ENCODE measurements around the gene PRAMEF9. TPM values are rescaled to one million over a fixed set of nuclear protein-coding genes. Genes with fewer than 3 reads are reported as not detected.

Gene PRAMEF9
- total RNA-seq, 1 experiment from 2014 or later = not detected

DNA sequence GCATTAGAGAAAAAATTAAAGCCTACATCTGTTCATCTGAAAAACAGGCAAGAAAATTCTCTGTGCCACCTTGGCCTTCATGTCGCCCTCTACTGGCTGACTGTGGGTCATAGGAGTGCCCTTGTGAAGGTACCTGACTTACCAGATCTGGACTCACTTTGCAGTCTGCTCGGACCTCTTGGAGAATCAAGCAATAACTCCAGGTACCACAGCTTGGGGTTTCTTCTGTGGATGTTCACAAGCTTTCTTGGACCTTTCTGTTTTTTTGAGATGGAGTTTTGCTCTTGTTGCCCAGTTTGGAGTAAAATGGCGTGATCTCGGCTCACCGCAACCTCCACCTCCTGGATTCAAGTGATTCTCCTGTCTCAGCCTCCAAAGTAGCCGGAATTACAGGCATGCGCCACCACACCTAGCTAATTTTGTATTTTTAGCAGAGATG is 56.7 kb downstream of the PRAMEF9 start:
- Histone ChIP-seq H3K9me2 (replicated peaks; ENCODE audit: low read length) (no peaks in the 10 kb centered on the region), H3K9me3 (ENCODE audit: low read length) (no peaks in the 10 kb centered on the region), H2AFZ (ENCODE audit: low read length) (no peak overlapping the region), H3K4me3 (ENCODE audit: low read length) (no peak overlapping the region), H3K4me1 (ENCODE audit: insufficient read depth, low read length) (no peaks in the 10 kb centered on the region), H3K27me3 (ENCODE audit: low read length) (peaks cover 7% of the 10 kb centered on the region), H3K36me3 (ENCODE audit: low read depth, low read length) (no peaks in the 10 kb centered on the region), H3K27ac (ENCODE audit: low read length) (no peak overlapping the region), H4K20me1 (ENCODE audit: low read length) (no peaks in the 10 kb centered on the region), H3K9ac (ENCODE audit: low read length) (no peak overlapping the region), H3F3A (ENCODE audit: low read length, unreplicated experiment) (no peaks in the 10 kb centered on the region), H3K4me2 (ENCODE audit: low read length) (no peak overlapping the region), H3K79me2 (ENCODE audit: low read length) (no peaks in the 10 kb centered on the region)
- POLR2A ChIA-PET (ENCODE audit: unreplicated experiment) = interaction anchor here (0.6 kb wide), 1 partner anchor 528 kb away, joined by 3 read pairs; no protein-coding TSS in a partner anchor
- ATAC-seq = no peak
- intact Hi-C loops (cut with micrococcal nuclease) = no loop called here
- BruUV-seq (replicated peaks) = no TSS peak
- CTCF ChIA-PET = no interaction called here
- TF ChIP-seq EZH2phosphoT487 (IDR thresholded peaks at IDR 0.05; ENCODE audit: borderline replicate concordance, low read length) (no peak), EZH2 (IDR thresholded peaks at IDR 0.05; ENCODE audit: low read length, unreplicated experiment) (no peak)
- TF ChIP-seq, protein P1, sequence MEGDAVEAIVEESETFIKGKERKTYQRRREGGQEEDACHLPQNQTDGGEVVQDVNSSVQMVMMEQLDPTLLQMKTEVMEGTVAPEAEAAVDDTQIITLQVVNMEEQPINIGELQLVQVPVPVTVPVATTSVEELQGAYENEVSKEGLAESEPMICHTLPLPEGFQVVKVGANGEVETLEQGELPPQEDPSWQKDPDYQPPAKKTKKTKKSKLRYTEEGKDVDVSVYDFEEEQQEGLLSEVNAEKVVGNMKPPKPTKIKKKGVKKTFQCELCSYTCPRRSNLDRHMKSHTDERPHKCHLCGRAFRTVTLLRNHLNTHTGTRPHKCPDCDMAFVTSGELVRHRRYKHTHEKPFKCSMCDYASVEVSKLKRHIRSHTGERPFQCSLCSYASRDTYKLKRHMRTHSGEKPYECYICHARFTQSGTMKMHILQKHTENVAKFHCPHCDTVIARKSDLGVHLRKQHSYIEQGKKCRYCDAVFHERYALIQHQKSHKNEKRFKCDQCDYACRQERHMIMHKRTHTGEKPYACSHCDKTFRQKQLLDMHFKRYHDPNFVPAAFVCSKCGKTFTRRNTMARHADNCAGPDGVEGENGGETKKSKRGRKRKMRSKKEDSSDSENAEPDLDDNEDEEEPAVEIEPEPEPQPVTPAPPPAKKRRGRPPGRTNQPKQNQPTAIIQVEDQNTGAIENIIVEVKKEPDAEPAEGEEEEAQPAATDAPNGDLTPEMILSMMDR (conservative IDR thresholded peaks at IDR 0.05; ENCODE audit: low read depth, low read length) = peak; percentile 51
- peak; percentile 45 for DNase-seq

Other genes starting within 250 kb of the PRAMEF9 start
- gene PRAMEF6, start 224.3 kb upstream of the PRAMEF9 start, total RNA-seq (2014; rRNA removed) = not detected in 2 replicates
- gene PRAMEF27, start 115.3 kb upstream of the PRAMEF9 start, total RNA-seq (2014; rRNA removed) = not detected in 2 replicates
- gene HNRNPCL3, start 111.1 kb upstream of the PRAMEF9 start, total RNA-seq (2014; rRNA removed) = not detected in 2 replicates
- not detected in 2 replicates for gene PRAMEF25, start 101.1 kb upstream of the PRAMEF9 start, total RNA-seq (2014; rRNA removed)
- gene HNRNPCL2, start 55.0 kb upstream of the PRAMEF9 start, total RNA-seq (2014; rRNA removed) = not detected in 2 replicates
- not detected in 2 replicates for gene PRAMEF26, start 15.8 kb upstream of the PRAMEF9 start, total RNA-seq (2014; rRNA removed)
- not detected in 2 replicates for gene HNRNPCL4, start 6.2 kb upstream of the PRAMEF9 start, total RNA-seq (2014; rRNA removed)
- gene PRAMEF13, start 29.6 kb downstream of the PRAMEF9 start, total RNA-seq (2014; rRNA removed) = not detected in 2 replicates
- gene PRAMEF18, start 54.3 kb downstream of the PRAMEF9 start, total RNA-seq (2014; rRNA removed) = not detected in 2 replicates
- not detected in 2 replicates for gene PRAMEF5, start 82.3 kb downstream of the PRAMEF9 start, total RNA-seq (2014; rRNA removed)
- not detected in 2 replicates for gene PRAMEF8, start 113.3 kb downstream of the PRAMEF9 start, total RNA-seq (2014; rRNA removed)
- not detected in 2 replicates for gene PRAMEF33, start 131.7 kb downstream of the PRAMEF9 start, total RNA-seq (2014; rRNA removed)
- gene PRAMEF15, start 143.7 kb downstream of the PRAMEF9 start, total RNA-seq (2014; rRNA removed) = not detected in 2 replicates
- not detected in 2 replicates for gene PRAMEF14, start 175.3 kb downstream of the PRAMEF9 start, total RNA-seq (2014; rRNA removed)
- gene PRAMEF19, start 200.1 kb downstream of the PRAMEF9 start, total RNA-seq (2014; rRNA removed) = not detected in 2 replicates
- gene PRAMEF17, start 217.8 kb downstream of the PRAMEF9 start, total RNA-seq (2014; rRNA removed) = not detected in 2 replicates
- gene PRAMEF20, start 238.6 kb downstream of the PRAMEF9 start, total RNA-seq (2014; rRNA removed) = not detected in 2 replicates

Data from PC-3 (cell line).